Measurements from ENCODE around the gene ITPA. TPM values are rescaled to one million over a fixed set of nuclear protein-coding genes. Genes with fewer than 3 reads are reported as not detected.
A peak's percentile ranks its signal among the peaks of the same experiment; 100 is the strongest.

ITPA gene
- total and polyA plus RNA-seq, 2 of the 13 experiments (the other 11 are each of a cell fraction or from before 2014, with no cell fraction given) = 60.1 to 103 TPM

- TF ChIP-seq TBP (CRISPR knock-in tag; IDR thresholded peaks at IDR 0.05) (no peak; the same call in 1 of the 2 replicates), MTA3 (CRISPR knock-in tag; IDR thresholded peaks at IDR 0.05) (no peak), ARNT2 (CRISPR knock-in tag; IDR thresholded peaks at IDR 0.05; ENCODE audit: low read depth) (no peak; the same call in none of the 2 replicates), MEIS2 (CRISPR knock-in tag; IDR thresholded peaks at IDR 0.05) (no peak), ZNF468 (CRISPR knock-in tag; IDR thresholded peaks at IDR 0.05) (no peak), TGIF2 (CRISPR knock-in tag; IDR thresholded peaks at IDR 0.05) (peak; percentile 99), PCBP1 (IDR thresholded peaks at IDR 0.05; ENCODE audit: borderline replicate concordance, low read depth, low read length) (peak; percentile 85; the same call in 1 of the 2 replicates), SALL2 (CRISPR knock-in tag; IDR thresholded peaks at IDR 0.05) (peak; percentile 91), MED8 (CRISPR knock-in tag; IDR thresholded peaks at IDR 0.05; ENCODE audit: insufficient replicate concordance) (peak; percentile 61), ARNTL (CRISPR knock-in tag; IDR thresholded peaks at IDR 0.05) (peak; percentile 94), ZNF451 (CRISPR knock-in tag; IDR thresholded peaks at IDR 0.05) (no peak), KDM3A (CRISPR knock-in tag; IDR thresholded peaks at IDR 0.05; ENCODE audit: low read depth) (peak; percentile 56; the same call in 1 of the 2 replicates), ZNF17 (CRISPR knock-in tag; IDR thresholded peaks at IDR 0.05) (peak; percentile 92; the same call in 1 of the 2 replicates), SOX13 (IDR thresholded peaks at IDR 0.05) (no peak), SOX13 (CRISPR knock-in tag; conservative IDR thresholded peaks at IDR 0.05 in 1 of 2, IDR thresholded peaks at IDR 0.05 in 1 of 2) (peak in 1 of 2 experiments; percentile 38; a peak in 2 of 4 replicates), PHF5A (CRISPR knock-in tag; IDR thresholded peaks at IDR 0.05; ENCODE audit: low read depth, unreplicated experiment) (peak; percentile 81), TCF12 (IDR thresholded peaks at IDR 0.05) (no peak), TCF12 (CRISPR knock-in tag; IDR thresholded peaks at IDR 0.05) (no peak), SMAD1 (CRISPR knock-in tag; IDR thresholded peaks at IDR 0.05; ENCODE audit: borderline replicate concordance, low read depth) (peak; percentile 79; the same call in 1 of the 2 replicates), DZIP1 (CRISPR knock-in tag; IDR thresholded peaks at IDR 0.05) (no peak; the same call in 1 of the 2 replicates), ZNF234 (CRISPR knock-in tag; conservative IDR thresholded peaks at IDR 0.05) (0 out of 2 replicates have a peak, but pooled peaks have one; percentile 57), EP300 (IDR thresholded peaks at IDR 0.05; ENCODE audit: low read depth in 2 of 2, low read length in 2 of 2) (no peak; a peak in 1 of 4 replicates), EP300 (CRISPR knock-in tag; IDR thresholded peaks at IDR 0.05; ENCODE audit: borderline replicate concordance) (no peak; the same call in 1 of the 2 replicates), ZNF567 (CRISPR knock-in tag; IDR thresholded peaks at IDR 0.05; ENCODE audit: borderline replicate concordance) (peak; percentile 86; the same call in 1 of the 2 replicates), ZNF674 (CRISPR knock-in tag; IDR thresholded peaks at IDR 0.05; ENCODE audit: low read depth) (no peak; the same call in 1 of the 2 replicates)
- TF ChIP-seq, protein P1, sequence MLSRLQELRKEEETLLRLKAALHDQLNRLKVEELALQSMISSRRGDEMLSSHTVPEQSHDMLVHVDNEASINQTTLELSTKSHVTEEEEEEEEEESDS (CRISPR knock-in tag; IDR thresholded peaks at IDR 0.05; ENCODE audit: borderline replicate concordance) = 0 out of 2 replicates have a peak, but pooled peaks have one; percentile 24
- TF ChIP-seq, protein P2, sequence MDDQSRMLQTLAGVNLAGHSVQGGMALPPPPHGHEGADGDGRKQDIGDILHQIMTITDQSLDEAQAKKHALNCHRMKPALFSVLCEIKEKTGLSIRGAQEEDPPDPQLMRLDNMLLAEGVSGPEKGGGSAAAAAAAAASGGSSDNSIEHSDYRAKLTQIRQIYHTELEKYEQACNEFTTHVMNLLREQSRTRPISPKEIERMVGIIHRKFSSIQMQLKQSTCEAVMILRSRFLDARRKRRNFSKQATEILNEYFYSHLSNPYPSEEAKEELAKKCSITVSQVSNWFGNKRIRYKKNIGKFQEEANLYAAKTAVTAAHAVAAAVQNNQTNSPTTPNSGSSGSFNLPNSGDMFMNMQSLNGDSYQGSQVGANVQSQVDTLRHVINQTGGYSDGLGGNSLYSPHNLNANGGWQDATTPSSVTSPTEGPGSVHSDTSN (CRISPR knock-in tag; IDR thresholded peaks at IDR 0.05; ENCODE audit: borderline replicate concordance) = no peak
Measured at GRCh38 chr20:3209257-3209945, at the start of gene ITPA (continued).

All from HepG2 (cell line).